ENCODE measurements around the gene VKORC1. TPM values are rescaled to one million over a fixed set of nuclear protein-coding genes. Genes with fewer than 3 reads are reported as not detected.
"Not testable (repeated sequence)": the region's sequence is repeated elsewhere in the genome, so short reads cannot be mapped to it uniquely, and the experiment has no call there.

Gene VKORC1
- total RNA-seq, 1 donor from 2014 or later: 42.1 TPM

GRCh38 chr16:31107465-31107867 is 12.9 kb upstream of the VKORC1 start:
- DNase-seq (ENCODE audit: low spot score): no peak

GRCh38 chr16:31106509-31107464 is 12.2 kb upstream of the VKORC1 start:
- no peak for DNase-seq (ENCODE audit: low spot score)

GRCh38 chr16:31105677-31106213 is 11.1 kb upstream of the VKORC1 start:
- DNase-seq (ENCODE audit: low spot score): peak; percentile 83

GRCh38 chr16:31100876-31101641 is 6.5 kb upstream of the VKORC1 start:
- not testable (repeated sequence) for DNase-seq (ENCODE audit: low spot score)

- DNase-seq (ENCODE audit: low spot score): no peak
Observed at GRCh38 chr16:31099860-31100638, 5.5 kb upstream of the VKORC1 start.

GRCh38 chr16:31094088-31094423 is 541 bp downstream of the VKORC1 start:
- no peak for DNase-seq (ENCODE audit: low spot score)

- no peak for DNase-seq (ENCODE audit: low spot score)
Observed at GRCh38 chr16:31093132-31093703, 1.4 kb downstream of the VKORC1 start.

- no peak for DNase-seq (ENCODE audit: low spot score)
Observed at GRCh38 chr16:31092330-31092729, 2.3 kb downstream of the VKORC1 start.

- no peak for DNase-seq (ENCODE audit: low spot score)
Observed at GRCh38 chr16:31090540-31090939, 4.1 kb downstream of the VKORC1 start.

GRCh38 chr16:31089199-31089598 is 5.4 kb downstream of the VKORC1 start:
- DNase-seq (ENCODE audit: low spot score): no peak

GRCh38 chr16:31088459-31089183 is 6.0 kb downstream of the VKORC1 start, which contains the start of gene PRSS53:
TSS of gene PRSS53 (minus strand) at chr16:31088943. CDS start at chr16:31088809, 134 bp downstream.
- no peak for DNase-seq (ENCODE audit: low spot score)

- DNase-seq (ENCODE audit: low spot score): no peak
Observed at GRCh38 chr16:31087971-31088370, 6.6 kb downstream of the VKORC1 start.

- no peak for DNase-seq (ENCODE audit: low spot score)
Observed at GRCh38 chr16:31087481-31087880, 7.1 kb downstream of the VKORC1 start.

- no peak for DNase-seq (ENCODE audit: low spot score)
Observed at GRCh38 chr16:31086629-31086906, 8.0 kb downstream of the VKORC1 start.

GRCh38 chr16:31085873-31086628 is 8.5 kb downstream of the VKORC1 start:
- no peak for DNase-seq (ENCODE audit: low spot score)

GRCh38 chr16:31085411-31085810 is 9.2 kb downstream of the VKORC1 start:
- no peak for DNase-seq (ENCODE audit: low spot score)

- no peak for DNase-seq (ENCODE audit: low spot score)
Observed at GRCh38 chr16:31084584-31085302, 9.9 kb downstream of the VKORC1 start.

GRCh38 chr16:31083981-31084380 is 10.6 kb downstream of the VKORC1 start:
- DNase-seq (ENCODE audit: low spot score): no peak

- DNase-seq (ENCODE audit: low spot score): no peak
Observed at GRCh38 chr16:31083556-31083955, 11.0 kb downstream of the VKORC1 start.

Measured in ureter (tissue), 1 donor.